Measurements from ENCODE around the gene FNIP1. TPM values are rescaled to one million over a fixed set of nuclear protein-coding genes. Genes with fewer than 3 reads are reported as not detected.
"Not testable (repeated sequence)": the region's sequence is repeated elsewhere in the genome, so short reads cannot be mapped to it uniquely, and the experiment has no call there.

Gene FNIP1
- total and polyA plus RNA-seq, 10 donors = 3.6 to 53.4 (median 38.7) TPM

DNA sequence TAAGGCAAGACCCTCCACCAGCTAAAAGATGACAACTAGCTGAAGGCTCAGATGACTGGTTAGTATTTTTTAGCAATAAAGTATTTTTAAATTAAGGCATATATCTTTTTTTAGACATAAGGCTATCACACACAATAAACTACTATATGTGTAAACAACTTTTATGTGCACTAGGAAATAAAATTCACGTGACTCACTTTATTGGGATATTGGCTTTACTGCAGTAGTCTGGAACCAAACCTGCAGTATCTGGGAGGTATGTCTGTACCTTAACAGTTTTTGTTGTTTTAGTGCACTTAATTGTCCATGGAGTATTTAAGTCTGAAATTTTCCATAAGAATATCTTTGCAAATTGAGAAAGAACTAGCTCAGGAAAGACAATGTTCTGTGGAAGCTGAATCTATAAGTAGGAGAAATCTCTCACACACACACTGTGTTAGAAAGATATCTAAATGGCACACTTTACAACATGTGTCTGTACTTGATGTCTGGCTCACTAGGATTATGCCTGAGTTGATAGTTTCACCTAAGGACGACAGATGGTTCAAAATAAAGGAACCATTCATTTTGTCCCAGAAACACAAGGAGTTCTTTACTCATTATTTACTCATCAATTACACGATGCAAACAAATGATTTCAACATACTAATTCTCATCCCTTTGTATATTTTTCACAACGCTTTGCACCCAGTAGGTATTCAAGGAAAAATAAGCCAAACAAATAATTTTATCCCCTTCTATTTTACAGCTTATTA lies 166.4 kb downstream of the FNIP1 start:
- intact Hi-C loops (cut with DNase I; ENCODE audit: low total_unique reads) = loop anchor here (5.0 kb wide), 1 partner anchor 33 kb away; no protein-coding TSS in a partner anchor
- H3K9me3 ChIP-seq = no peaks in the 10 kb centered on the region
- DNase-seq = no peak
- H3K27ac ChIP-seq = no peak overlapping the region
- H3K4me3 ChIP-seq = no peak overlapping the region
- peaks cover 0 to 6% (median 0%) of the 10 kb centered on the region in 6 donors for H3K36me3 ChIP-seq
- H3K27me3 ChIP-seq (replicated peaks in 1 of 7) = no peaks in the 10 kb centered on the region
- peaks cover 12 to 85% (median 48%) of the 10 kb centered on the region in 6 donors for H3K4me1 ChIP-seq
- TF ChIP-seq POLR2A (IDR thresholded peaks at IDR 0.05) = no peak
- WGBS, 5 donors = 69 to 87% (median 71%) methylated on average over 4 of the region's 4 CpGs

DNA sequence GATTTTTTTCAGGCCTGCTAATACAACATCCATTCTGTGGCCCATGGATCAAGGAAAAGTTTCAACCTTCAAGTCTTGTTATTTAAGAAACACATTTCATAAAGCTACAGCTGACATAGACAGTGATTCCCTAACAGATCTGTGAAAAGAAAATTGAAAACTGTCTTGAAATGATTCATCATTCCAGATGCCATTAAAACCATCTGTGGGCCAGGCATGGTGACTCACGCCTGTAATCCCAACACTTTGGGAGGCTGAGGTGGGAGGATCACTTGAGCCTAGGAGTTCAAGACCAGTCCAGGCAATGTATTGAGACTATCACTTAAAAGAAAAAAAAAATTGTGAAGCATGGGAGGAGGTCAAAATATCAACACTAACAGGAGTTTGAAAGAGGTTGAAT lies 167.8 kb downstream of the FNIP1 start:
- DNase-seq = no peak
- Histone ChIP-seq H3K9me3 (no peaks in the 10 kb centered on the region), H3K4me3 (no peak overlapping the region), H3K4me1 (peaks cover 12 to 79% (median 43%) of the 10 kb centered on the region in 6 donors), H3K27me3 (replicated peaks in 1 of 7) (no peaks in the 10 kb centered on the region), H3K27ac (no peak overlapping the region), H3K36me3 (peaks cover 0 to 17% (median 0%) of the 10 kb centered on the region in 6 donors)
- intact Hi-C loops (cut with DNase I; ENCODE audit: low total_unique reads) = no loop called here
- TF ChIP-seq POLR2AphosphoS5 (IDR thresholded peaks at IDR 0.05) = no peak
- no peak for TF ChIP-seq POLR2A (IDR thresholded peaks at IDR 0.05)
- TF ChIP-seq, protein P1, sequence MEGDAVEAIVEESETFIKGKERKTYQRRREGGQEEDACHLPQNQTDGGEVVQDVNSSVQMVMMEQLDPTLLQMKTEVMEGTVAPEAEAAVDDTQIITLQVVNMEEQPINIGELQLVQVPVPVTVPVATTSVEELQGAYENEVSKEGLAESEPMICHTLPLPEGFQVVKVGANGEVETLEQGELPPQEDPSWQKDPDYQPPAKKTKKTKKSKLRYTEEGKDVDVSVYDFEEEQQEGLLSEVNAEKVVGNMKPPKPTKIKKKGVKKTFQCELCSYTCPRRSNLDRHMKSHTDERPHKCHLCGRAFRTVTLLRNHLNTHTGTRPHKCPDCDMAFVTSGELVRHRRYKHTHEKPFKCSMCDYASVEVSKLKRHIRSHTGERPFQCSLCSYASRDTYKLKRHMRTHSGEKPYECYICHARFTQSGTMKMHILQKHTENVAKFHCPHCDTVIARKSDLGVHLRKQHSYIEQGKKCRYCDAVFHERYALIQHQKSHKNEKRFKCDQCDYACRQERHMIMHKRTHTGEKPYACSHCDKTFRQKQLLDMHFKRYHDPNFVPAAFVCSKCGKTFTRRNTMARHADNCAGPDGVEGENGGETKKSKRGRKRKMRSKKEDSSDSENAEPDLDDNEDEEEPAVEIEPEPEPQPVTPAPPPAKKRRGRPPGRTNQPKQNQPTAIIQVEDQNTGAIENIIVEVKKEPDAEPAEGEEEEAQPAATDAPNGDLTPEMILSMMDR (IDR thresholded peaks at IDR 0.05 in 8 of 11, conservative IDR thresholded peaks at IDR 0.05 in 3 of 11) = no peak
- WGBS, 5 donors = 81 to 90% (median 88%) methylated on average over 1 of the region's 1 CpG

DNA sequence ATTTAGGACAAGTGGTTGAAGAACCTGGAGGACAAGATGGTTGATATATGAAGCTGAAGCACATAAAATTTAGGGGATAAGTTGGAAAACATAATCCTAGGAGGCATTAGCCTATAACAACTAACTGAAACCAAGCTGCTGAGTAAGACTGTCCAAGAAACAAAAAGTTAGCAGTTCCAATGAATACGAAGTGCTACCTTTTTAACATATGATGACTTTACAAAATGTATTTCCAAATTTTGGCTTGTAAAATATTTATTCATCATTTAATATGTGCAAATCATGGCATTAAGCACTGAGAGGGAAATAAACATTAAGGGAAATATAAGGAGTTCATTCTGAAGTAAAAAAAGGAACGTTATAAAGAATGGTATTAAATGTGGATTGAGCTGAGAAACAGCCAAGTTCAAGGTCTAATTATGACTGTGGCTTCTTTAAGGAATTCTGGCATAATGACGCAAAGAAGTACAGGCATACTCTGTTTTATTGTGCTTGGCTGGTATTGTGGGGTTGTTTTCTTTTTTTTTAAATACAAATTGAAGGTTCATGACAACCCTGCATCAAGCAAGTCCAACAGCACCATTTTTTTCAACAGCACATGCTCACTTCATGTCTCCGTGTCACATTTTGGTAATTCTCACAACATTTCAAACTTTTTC lies 169.5 kb downstream of the FNIP1 start:
- no peaks in the 10 kb centered on the region for H3K27me3 ChIP-seq (replicated peaks in 1 of 7)
- DNase-seq = no peak
- H3K9me3 ChIP-seq = no peaks in the 10 kb centered on the region
- peaks cover under 1 to 67% (median 27%) of the 10 kb centered on the region in 6 donors for H3K4me1 ChIP-seq
- no peak overlapping the region for H3K27ac ChIP-seq
- H3K36me3 ChIP-seq = peaks cover 0 to 23% (median 0%) of the 10 kb centered on the region in 6 donors
- TF ChIP-seq POLR2A (IDR thresholded peaks at IDR 0.05) = no peak
- TF ChIP-seq, protein P1 (IDR thresholded peaks at IDR 0.05 in 8 of 11, conservative IDR thresholded peaks at IDR 0.05 in 3 of 11) = no peak
- no peak for TF ChIP-seq POLR2AphosphoS5 (IDR thresholded peaks at IDR 0.05)
- no peak overlapping the region for H3K4me3 ChIP-seq
- intact Hi-C loops (cut with DNase I; ENCODE audit: low total_unique reads) = no loop called here
- WGBS, 5 donors = 86 to 91% (median 89%) methylated on average over 4 of the region's 4 CpGs

DNA sequence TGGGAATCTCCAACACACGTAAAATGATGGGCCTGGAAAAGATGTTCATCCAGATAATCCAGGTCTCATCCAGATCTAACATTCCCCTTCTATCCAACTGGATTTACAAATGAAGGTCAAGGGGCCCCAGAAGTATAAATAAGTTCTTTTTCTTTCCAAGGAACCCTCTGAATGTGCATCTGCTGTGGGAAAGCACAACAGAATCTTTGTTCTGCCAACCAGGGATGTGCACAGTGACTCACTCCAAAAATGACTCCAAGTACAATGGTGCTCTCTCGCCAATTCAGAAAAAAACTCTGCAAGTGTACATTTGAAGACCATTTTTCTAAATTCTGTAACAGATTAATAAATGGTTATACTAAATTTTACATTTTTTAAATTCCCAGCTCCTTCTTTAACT lies 174.2 kb downstream of the FNIP1 start:
- Histone ChIP-seq H3K9me3 (no peaks in the 10 kb centered on the region), H3K4me3 (no peak overlapping the region), H3K36me3 (peaks cover 0 to 29% (median 0%) of the 10 kb centered on the region in 6 donors), H3K27me3 (replicated peaks in 1 of 7) (no peaks in the 10 kb centered on the region), H3K27ac (no peak overlapping the region), H3K4me1 (peaks cover 4 to 63% (median 15%) of the 10 kb centered on the region in 6 donors)
- WGBS, 5 donors = 93 to 100% (median 95%) methylated on average over 2 of the region's 2 CpGs
- TF ChIP-seq POLR2A (IDR thresholded peaks at IDR 0.05) = no peak
- TF ChIP-seq, protein P1 (IDR thresholded peaks at IDR 0.05 in 8 of 11, conservative IDR thresholded peaks at IDR 0.05 in 3 of 11) = no peak
- TF ChIP-seq POLR2AphosphoS5 (IDR thresholded peaks at IDR 0.05) = no peak
- intact Hi-C loops (cut with DNase I; ENCODE audit: low total_unique reads) = no loop called here
- no peak for DNase-seq

DNA sequence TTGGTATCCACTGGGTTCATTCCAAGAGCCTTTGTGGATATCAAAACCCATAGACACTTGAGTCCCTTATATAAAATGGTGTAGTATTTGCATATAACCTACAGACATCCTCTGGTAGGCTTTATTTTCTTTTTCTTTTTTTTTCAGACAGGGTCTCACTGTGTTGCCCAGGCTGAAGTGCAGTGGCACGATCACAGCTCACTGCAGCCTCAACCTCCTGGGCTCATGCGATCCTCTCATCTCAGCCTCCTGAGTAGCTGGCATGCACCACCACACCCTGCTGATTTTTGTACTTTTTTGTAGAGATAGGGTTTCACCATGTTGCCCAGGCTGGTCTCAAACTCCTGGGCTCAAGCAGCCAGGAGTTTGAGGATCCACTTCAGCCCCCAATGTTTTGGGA lies 175.7 kb downstream of the FNIP1 start:
- 94 to 98% (median 96%) methylated on average over 2 of the region's 2 CpGs for WGBS, 5 donors
- Histone ChIP-seq H3K36me3 (peaks cover 0 to 29% (median 0%) of the 10 kb centered on the region in 6 donors), H3K4me1 (peaks cover 5 to 58% (median 14%) of the 10 kb centered on the region in 6 donors)
- DNase-seq; intact Hi-C loops (cut with DNase I; ENCODE audit: low total_unique reads); H3K4me3 ChIP-seq; H3K27me3 ChIP-seq (replicated peaks in 1 of 7); H3K27ac ChIP-seq; H3K9me3 ChIP-seq: not testable (repeated sequence)

All from spleen (tissue), 11 donors.